Smooth muscle cell (in vitro differentiated cells): ENCODE data around the gene PRDM2. TPM values are rescaled to one million over a fixed set of nuclear protein-coding genes. Genes with fewer than 3 reads are reported as not detected.

Source experiments
- DNase-seq: peaks from one replicate; lab custom pipeline; 2025; ENCODE audit not compliant: unreplicated experiment; lab: John Stamatoyannopoulos, UW
- H2AFZ ChIP-seq: fragments of 200-600 bp; sonication (generic); 2 replicates; pipeline ENCODE4 v1.6.0; 2016; ENCODE audit warnings: antibody characterized with exemption, low read depth, mild to moderate bottlenecking
- H3F3A ChIP-seq: fragments of 200-600 bp; sonication (generic); 2 replicates; pipeline ENCODE4 v1.6.0; 2017; ENCODE audit warnings: antibody characterized with exemption, low read depth
- H3K27ac ChIP-seq: fragments of 200-600 bp; sonication (generic); 2 replicates; pipeline ENCODE4 v1.5.1; 2016; ENCODE audit warnings: low read depth, mild to moderate bottlenecking
- H3K27me3 ChIP-seq: fragments of 200-600 bp; sonication (generic); 2 replicates; pipeline ENCODE4 v1.6.1; 2016; ENCODE audit warnings: low read depth, mild to moderate bottlenecking
- H3K36me3 ChIP-seq: fragments of 200-600 bp; sonication (generic); 2 replicates; pipeline ENCODE4 v1.5.1; 2016; ENCODE audit warnings: low read depth
- H3K4me1 ChIP-seq: fragments of 200-600 bp; sonication (generic); 2 replicates; pipeline ENCODE4 v1.5.1; 2016; ENCODE audit warnings: low read depth
- H3K4me2 ChIP-seq: fragments of 200-600 bp; sonication (generic); 2 replicates; pipeline ENCODE4 v1.6.0; 2016; ENCODE audit warnings: mild to moderate bottlenecking
- H3K4me3 ChIP-seq: fragments of 200-600 bp; sonication (generic); 2 replicates; pipeline ENCODE4 v1.5.1; 2016; ENCODE audit warnings: mild to moderate bottlenecking
- H3K79me2 ChIP-seq: fragments of 200-600 bp; sonication (generic); 2 replicates; pipeline ENCODE4 v1.6.0; 2016; ENCODE audit warnings: low read depth, mild to moderate bottlenecking
- H3K9ac ChIP-seq: fragments of 200-600 bp; sonication (generic); 2 replicates; pipeline ENCODE4 v1.6.0; 2016; ENCODE audit warnings: low read depth
- H3K9me3 ChIP-seq: fragments of 200-600 bp; sonication (generic); replicated peaks from 2 replicates; pipeline ENCODE4 v1.5.1; 2016; ENCODE audit warnings: low read depth
- H4K20me1 ChIP-seq: fragments of 200-600 bp; sonication (generic); 2 replicates; pipeline ENCODE4 v1.6.0; 2016; ENCODE audit warnings: low read depth
- WGBS: methylation state at CpG from one replicate; pipeline ENCODE4 v1.1.7; 2016; ENCODE audit warnings: low lambda C conversion rate; 5-methylcytosine and 5-hydroxymethylcytosine counted together
- polyA plus RNA-seq: library from polyadenylated mRNA; unstranded; fragments of >200 nt; fragmentation: Nextera tagmentation; extraction: Ambion mirVana; gene quantifications from 2 replicates; pipeline ENCODE4 v1.2.1, GENCODE V29; 2016
- total RNA-seq: library from RNA; depleted of rRNA; stranded (reverse); fragments of >200 nt; gene quantifications from 2 replicates; pipeline ENCODE4 v1.2.3, GENCODE V29; 2014
- TF ChIP-seq, protein P1 (sequence below): fragments of 200-600 bp; sonication (generic); IDR thresholded peaks from 2 replicates; pipeline ENCODE4 v1.5.1; 2017; ENCODE audit warnings: borderline replicate concordance, mild to moderate bottlenecking, antibody characterized with exemption; ENCODE audit not compliant: insufficient read depth, poor library complexity, severe bottlenecking

The PRDM2 gene
- total and polyA plus RNA-seq, 2 experiments from 2014 or later: 19.8 to 20.0 TPM

- H3K4me1 ChIP-seq: peaks cover 5% of the 10 kb centered on the region
- peaks cover 96% of the 10 kb centered on the region for H4K20me1 ChIP-seq
- peaks cover 46% of the 10 kb centered on the region for H3K79me2 ChIP-seq
- H3K9me3 ChIP-seq: no peaks in the 10 kb centered on the region
- H3K9ac ChIP-seq: no peak overlapping the region
- H3K27ac ChIP-seq: no peak overlapping the region
- no peak overlapping the region for H3K4me3 ChIP-seq
- TF ChIP-seq, protein P1, sequence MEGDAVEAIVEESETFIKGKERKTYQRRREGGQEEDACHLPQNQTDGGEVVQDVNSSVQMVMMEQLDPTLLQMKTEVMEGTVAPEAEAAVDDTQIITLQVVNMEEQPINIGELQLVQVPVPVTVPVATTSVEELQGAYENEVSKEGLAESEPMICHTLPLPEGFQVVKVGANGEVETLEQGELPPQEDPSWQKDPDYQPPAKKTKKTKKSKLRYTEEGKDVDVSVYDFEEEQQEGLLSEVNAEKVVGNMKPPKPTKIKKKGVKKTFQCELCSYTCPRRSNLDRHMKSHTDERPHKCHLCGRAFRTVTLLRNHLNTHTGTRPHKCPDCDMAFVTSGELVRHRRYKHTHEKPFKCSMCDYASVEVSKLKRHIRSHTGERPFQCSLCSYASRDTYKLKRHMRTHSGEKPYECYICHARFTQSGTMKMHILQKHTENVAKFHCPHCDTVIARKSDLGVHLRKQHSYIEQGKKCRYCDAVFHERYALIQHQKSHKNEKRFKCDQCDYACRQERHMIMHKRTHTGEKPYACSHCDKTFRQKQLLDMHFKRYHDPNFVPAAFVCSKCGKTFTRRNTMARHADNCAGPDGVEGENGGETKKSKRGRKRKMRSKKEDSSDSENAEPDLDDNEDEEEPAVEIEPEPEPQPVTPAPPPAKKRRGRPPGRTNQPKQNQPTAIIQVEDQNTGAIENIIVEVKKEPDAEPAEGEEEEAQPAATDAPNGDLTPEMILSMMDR: no peak
- no peaks in the 10 kb centered on the region for H3K36me3 ChIP-seq
- no peak overlapping the region for H3K4me2 ChIP-seq
- 95% methylated on average over 7 of the region's 7 CpGs for WGBS
- H3K27me3 ChIP-seq: no peaks in the 10 kb centered on the region
- DNase-seq: no peak
- H2AFZ ChIP-seq: no peak overlapping the region
- H3F3A ChIP-seq: peaks cover 7% of the 10 kb centered on the region
Measured at GRCh38 chr1:13778431-13778830, 78.4 kb downstream of the PRDM2 start.

GRCh38 chr1:13779930-13780329, 79.9 kb downstream of the PRDM2 start:
- no peak overlapping the region for H3K4me2 ChIP-seq
- no peaks in the 10 kb centered on the region for H3K36me3 ChIP-seq
- no peak overlapping the region for H3K9ac ChIP-seq
- H3F3A ChIP-seq: peaks cover 7% of the 10 kb centered on the region
- no peak for DNase-seq
- no peaks in the 10 kb centered on the region for H3K27me3 ChIP-seq
- peaks cover 5% of the 10 kb centered on the region for H3K4me1 ChIP-seq
- 85% methylated on average over 6 of the region's 6 CpGs for WGBS
- no peak overlapping the region for H2AFZ ChIP-seq
- H3K4me3 ChIP-seq: no peak overlapping the region
- no peak overlapping the region for H3K27ac ChIP-seq
- peaks cover 98% of the 10 kb centered on the region for H4K20me1 ChIP-seq
- H3K9me3 ChIP-seq: no peaks in the 10 kb centered on the region
- TF ChIP-seq, protein P1: no peak
- H3K79me2 ChIP-seq: peaks cover 49% of the 10 kb centered on the region

- H2AFZ ChIP-seq: no peak overlapping the region
- H3K27ac ChIP-seq: peak overlapping the region; percentile 65
- TF ChIP-seq, protein P1: no peak
- H4K20me1 ChIP-seq: peaks cover 98% of the 10 kb centered on the region
- H3K4me3 ChIP-seq: no peak overlapping the region
- H3K4me1 ChIP-seq: peaks cover 8% of the 10 kb centered on the region
- H3K79me2 ChIP-seq: peaks cover 46% of the 10 kb centered on the region
- WGBS: 88% methylated on average over 6 of the region's 6 CpGs
- no peak overlapping the region for H3K9ac ChIP-seq
- no peaks in the 10 kb centered on the region for H3K36me3 ChIP-seq
- H3K27me3 ChIP-seq: no peaks in the 10 kb centered on the region
- no peak for DNase-seq
- H3K4me2 ChIP-seq: no peak overlapping the region
- H3F3A ChIP-seq: peaks cover 7% of the 10 kb centered on the region
- no peaks in the 10 kb centered on the region for H3K9me3 ChIP-seq
Measured at GRCh38 chr1:13780780-13781179, 80.8 kb downstream of the PRDM2 start.

DNA sequence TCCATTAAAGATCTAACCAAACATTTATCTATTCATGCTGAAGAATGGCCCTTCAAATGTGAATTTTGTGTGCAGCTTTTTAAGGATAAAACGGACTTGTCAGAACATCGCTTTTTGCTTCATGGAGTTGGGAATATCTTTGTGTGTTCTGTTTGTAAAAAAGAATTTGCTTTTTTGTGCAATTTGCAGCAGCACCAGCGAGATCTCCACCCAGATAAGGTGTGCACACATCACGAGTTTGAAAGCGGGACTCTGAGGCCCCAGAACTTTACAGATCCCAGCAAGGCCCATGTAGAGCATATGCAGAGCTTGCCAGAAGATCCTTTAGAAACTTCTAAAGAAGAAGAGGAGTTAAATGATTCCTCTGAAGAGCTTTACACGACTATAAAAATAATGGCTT, 81.2 kb downstream of the PRDM2 start:
- peak overlapping the region; percentile 65 for H3K27ac ChIP-seq
- no peaks in the 10 kb centered on the region for H3K36me3 ChIP-seq
- TF ChIP-seq, protein P1: no peak
- H2AFZ ChIP-seq: no peak overlapping the region
- peaks cover 8% of the 10 kb centered on the region for H3K4me1 ChIP-seq
- H3K9me3 ChIP-seq: no peaks in the 10 kb centered on the region
- no peak overlapping the region for H3K9ac ChIP-seq
- peaks cover 50% of the 10 kb centered on the region for H3K79me2 ChIP-seq
- 82% methylated on average over 6 of the region's 6 CpGs for WGBS
- H3K27me3 ChIP-seq: no peaks in the 10 kb centered on the region
- H3K4me3 ChIP-seq: no peak overlapping the region
- peaks cover 98% of the 10 kb centered on the region for H4K20me1 ChIP-seq
- no peak for DNase-seq
- peak overlapping the region; percentile 76 for H3K4me2 ChIP-seq
- H3F3A ChIP-seq: peaks cover 7% of the 10 kb centered on the region
